SHP77 (cell line): Measurements from ENCODE around the gene INPP4B.

Experiments
- DNase-seq, 2 experiments: peaks; one replicate each; lab custom pipeline; 2025; lab: John Stamatoyannopoulos, UW

INPP4B gene

DNA sequence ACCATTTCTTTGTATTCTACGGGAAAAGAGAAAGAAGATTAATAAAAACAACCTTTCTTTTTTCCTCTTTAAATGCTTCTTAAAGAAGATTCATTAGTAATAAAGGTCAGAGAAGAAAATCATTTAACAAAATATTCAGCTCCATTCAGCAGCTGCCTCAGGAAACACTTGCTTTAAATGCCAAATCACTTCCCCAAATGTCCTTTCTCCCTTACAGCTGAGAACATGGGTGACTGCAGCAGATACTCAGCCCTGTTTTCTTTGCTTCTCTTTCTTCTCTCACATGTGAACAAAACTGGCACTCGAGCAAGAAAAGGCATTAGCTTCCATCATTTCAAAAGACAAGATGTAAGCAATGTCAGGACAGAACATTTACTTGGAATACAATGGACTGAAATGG lies 120.2 kb downstream of the INPP4B start:
- no peak for DNase-seq

DNA sequence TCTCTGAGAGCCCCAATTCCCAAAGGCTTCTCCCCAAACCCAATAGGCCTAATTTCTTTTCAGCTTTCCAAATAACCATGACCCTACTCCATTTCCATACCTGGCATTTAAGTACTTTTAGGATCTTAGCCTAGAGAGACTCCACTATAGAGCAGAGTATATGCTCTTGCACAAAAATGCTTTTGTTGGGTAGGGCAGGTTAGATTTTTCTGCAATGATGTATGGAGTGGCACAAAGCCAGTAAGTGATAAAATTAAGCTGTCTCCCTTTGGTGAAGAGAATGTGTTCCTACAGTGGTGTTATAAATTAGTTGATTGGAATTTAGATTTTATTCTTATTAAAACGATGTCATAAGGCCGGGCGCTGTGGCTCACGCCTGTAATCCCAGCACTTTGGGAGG lies 124.9 kb downstream of the INPP4B start:
- no peak for DNase-seq

DNA sequence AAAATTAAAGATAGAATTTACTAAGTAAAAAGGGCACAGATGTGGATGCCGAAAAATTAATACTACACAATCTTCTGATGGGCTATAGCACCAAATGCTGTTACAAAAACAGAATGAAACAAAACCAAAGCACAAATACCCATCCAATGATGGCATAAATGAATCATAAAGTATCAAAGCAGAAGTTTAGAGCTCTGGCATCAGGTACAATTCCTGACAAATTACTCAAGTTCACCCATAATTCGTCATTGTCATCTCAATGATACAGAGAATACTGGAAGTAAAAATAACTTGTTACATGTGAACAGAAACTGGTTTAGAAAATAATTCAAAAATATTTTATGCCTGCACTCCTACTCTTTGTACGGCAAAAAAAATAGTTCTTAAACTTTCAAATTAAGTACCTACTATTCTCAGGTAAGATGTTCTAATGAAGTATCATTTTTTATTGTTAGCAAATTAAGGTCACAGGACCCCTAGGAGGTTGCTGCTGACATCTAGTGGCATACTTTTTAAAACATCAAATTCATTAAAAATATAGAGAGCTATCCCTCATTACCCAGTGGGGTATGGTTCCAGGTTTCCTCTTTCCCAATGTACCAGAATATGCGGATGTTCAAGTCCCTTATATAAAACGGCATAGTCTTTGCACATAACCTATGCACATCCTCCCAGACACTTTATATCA lies 126.1 kb downstream of the INPP4B start:
- DNase-seq: no peak

DNA sequence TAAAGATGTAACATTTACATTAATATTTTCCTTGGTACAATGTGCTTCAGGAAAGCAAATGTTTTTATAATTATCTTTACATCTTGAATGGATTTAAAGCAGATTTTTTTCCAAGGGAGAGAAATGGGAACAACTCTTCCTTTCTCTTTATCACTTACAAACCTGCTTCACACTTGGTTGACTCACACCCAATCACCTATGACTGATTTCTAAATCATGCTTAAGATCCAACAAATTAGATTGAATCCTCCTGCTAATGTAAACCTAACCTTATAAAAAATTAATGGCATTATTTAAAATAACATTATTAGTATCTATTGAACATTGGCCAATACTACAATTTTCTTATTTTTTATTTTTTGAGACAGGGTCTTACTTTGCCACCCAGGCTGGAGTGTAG lies 127.1 kb downstream of the INPP4B start:
- DNase-seq: no peak

DNA sequence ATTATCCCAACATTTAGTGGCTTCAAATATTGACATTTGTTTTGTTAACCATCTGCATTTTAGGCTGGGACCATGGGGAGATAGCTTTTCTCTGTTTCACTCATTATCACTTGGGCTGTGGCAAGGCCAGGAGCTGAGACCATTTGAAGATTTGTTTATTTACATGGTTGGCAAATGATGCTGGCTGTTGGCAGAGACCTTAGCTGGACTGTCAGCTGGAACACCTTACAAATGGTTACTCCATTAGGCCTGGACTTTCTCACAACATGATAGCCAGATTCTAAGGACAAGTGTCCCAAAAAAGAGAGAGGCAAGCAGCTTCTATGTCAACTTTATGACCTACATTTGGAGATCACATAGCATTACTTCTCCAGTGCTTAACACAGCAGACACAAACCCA lies 130.4 kb downstream of the INPP4B start:
- no peak for DNase-seq

DNA sequence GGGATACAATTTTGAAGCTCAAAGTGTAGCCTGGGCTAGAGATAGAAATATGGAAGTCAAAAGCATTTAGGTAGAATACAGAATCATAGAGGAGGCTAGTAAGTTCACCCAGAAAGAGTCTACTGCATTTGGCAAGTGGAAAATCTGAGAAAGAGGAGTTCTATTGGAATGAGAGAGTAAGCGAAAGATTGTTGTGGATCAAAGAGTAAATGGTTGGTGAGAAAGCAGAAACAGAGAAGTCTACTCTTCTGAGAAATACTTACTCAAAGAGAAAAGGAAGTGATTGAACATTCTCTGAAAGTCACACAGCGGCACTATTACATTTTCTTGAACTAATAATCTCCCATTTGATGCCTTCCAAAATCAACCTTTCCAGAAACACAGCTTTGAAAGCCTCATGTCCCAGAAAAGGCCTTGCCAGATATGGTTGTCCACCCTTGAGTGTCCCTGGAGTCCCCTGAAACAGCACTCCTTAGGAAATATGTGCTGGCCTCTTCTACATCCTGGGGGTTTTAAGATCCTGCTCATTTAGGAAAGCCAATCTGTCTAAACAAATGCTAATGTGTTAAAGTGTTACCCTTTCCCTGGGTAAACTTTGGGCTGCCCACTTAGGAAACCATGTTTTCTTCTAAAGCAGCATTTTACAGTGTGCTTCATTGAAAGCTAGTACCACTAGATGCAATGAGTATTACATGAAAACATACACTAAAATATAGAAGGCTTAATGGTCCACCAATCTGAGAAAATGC lies 132.6 kb downstream of the INPP4B start:
- no peak for DNase-seq

DNA sequence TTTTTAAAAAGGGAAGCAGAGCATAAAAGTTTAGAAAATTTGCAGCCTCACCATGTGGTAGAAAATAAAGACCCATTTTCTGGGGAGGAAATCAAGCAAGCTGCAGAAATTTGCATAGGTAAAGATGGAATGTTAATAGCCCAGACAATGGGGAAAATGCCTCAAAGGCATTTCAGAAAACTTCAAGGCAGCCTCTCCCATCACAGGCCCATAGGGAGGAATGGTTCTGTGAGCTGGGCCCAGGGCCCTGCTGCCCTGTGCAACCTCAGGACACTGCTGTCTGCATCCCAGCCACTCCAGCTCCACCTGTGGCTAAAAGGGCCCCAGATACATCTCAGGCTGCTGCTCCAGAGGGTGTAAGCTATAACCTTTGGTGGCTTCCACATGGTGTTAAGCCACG lies 137.9 kb downstream of the INPP4B start:
- DNase-seq: no peak

DNA sequence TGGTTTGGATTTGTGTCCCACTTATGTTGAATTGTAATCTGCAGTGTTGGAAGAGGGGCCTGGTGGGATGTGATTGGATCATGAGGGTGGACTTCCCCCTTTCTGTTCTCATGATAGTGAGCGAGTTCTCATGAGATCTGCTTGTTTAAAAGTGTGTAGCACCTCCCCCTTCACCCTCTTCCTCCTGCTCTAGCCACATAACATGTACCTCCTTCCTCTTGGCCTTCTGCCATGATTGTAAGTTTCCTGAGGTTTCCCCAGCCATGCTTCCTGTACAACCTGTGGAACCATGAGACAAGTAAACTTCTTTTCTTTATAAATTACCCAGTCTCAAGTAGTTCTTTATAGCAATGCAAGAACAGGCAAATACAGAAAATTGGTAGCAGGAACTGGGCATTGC lies 138.7 kb downstream of the INPP4B start:
- no peak for DNase-seq

DNA sequence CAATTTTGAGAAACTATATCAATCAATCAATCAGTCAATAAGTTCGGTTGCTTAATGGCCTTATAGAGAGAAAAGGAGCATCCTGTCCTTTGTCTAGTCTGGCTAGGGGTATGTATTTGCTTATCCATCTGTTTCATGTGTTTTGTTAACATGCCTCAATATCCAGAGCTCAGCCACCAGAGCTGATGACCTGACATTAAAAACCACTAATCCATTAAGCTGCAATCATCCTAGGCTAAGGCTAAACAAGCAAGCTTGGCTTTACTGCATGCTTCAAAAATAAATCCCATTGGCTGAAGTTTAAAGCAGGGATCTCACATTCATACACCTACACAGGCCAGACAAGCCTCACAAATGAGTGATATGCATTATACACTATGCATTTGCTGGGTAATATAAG lies 139.7 kb downstream of the INPP4B start:
- DNase-seq: no peak

DNA sequence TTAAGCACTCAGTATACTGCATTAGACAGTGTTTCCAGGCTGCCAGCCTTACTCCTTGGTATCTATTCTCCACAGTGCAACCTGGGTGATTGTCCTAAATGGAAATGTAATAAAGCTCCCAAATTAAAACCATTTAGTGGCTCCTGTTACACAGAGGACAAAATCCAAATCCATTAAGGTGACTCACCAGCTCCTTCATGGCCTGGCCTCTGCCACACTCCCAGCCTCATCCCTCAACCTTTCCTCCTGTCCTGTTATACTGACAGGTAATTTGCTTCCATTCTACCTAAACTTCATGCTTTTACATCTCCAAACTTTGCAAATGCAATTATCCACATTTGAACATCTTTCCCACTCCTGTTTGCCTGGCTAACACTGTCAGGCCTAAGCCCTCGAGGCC lies 140.3 kb downstream of the INPP4B start:
- no peak for DNase-seq

DNA sequence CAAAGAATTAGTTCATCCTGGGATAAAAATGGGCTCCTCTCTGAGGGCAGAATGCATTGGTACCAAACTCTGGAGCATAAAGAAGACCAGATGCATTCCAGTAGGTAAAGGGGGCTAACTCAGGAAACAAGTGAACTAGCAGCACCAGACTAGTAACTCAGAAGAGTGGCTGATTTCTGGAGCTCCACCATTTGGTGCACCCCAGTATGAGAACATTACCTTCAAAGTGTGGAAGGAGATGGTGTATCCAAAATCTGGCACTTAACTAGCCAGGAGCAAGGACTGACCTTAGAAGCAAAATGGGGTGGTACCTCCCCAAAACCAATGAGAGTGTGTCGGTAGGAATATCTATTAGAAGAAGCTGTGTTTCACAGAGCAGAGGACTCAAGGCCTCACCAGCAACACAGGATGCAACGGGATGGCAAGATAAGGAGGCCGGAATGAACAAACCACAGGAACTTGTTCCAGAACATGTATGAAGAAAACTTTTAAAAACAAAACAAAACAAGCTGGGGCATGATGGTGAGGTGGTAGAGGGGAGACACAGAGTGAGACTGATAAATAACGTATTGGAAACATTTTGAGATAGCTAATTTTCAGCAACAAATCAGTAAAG lies 142.3 kb downstream of the INPP4B start:
- no peak for DNase-seq

DNA sequence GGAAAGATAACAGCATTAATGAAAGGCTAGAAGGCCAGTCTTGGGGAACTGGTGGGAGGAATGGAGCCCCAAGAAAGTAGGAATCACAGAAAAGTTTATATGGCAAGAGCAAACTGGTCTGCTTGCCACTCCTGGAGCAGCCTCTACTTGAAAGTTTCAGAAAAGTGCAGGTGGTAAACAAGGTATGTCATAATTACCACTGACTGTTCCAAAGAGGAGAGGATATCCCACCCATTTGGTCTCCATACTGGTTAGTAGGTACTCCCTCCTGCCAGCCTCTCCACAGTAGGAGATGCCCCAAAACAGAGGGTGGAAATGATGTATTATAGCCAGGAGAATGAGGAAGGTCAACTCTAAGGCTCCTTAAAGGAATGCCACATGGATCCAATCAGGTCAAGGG lies 145.1 kb downstream of the INPP4B start:
- DNase-seq: no peak

DNA sequence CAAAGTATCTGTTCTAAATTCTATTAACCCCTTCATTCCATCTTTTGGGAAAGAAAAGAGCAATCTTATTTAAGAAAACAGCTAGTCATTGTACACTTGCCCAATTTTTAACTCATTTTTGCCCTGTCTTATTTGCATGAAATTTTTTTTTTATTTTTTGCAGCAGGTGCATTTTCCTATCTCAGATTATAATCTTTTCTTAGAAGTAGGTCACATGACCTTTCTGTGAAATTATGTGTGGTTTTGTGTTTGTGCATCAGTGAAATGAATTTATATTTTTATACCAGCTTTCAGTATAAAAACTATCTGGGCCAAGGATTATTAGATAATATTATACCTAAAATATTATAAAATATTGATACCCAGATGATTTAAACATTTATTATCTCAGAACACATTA lies 145.6 kb downstream of the INPP4B start:
- no peak for DNase-seq

DNA sequence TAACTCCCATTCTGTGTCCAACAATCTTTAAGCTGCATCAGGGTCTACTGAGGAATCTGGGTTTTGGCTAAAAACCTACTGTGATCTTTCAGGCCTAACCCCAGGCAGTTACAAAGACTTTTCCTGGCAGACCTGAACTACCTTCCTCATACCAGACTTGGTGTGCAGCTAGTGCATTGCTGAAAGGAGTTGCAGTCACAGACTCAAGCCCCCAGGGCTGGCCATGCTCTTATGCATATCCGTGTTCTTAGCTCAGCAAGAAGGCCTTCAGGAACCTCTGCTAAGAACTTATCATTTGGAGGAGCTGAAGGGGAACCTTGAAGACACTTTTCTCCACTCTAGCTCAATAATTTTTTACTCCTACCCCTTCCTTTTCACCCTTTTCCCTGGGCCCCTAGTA lies 147.5 kb downstream of the INPP4B start:
- no peak for DNase-seq

DNA sequence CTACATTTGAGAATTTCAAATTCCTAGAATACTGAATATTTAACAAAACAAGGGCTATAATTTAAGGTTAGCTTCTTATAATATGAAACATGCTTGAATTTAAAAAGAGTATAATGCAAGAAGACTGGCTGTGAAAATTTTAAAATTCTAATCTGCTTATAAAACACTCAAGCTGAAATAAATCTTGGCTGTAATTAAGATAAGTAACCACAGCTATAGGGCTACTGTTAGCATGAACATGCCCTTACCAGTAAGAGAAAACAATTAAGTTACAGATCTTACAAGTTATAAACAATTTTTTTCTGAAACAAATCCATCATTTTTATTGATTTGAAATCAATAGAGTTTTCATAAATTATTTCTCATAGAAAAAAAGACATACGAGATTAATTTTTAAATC lies 148.2 kb downstream of the INPP4B start:
- no peak for DNase-seq

DNA sequence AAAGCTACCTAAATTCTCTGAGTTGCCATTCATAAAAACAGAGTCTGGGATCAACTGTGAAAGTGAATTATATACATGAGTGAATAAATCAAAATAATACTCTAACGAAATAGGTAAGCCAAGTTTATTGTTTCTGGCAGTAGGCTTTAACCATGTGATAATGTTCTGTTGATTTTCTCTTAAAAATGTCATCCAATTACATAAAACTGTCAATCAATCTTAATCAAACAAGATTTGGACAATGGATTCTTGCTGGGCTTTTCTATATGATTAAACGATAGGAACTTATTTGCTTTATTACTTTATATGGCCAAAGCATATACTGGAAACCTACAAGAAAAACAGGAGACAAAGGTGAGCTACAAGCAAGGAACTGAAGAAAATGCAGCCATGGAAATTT lies 148.8 kb downstream of the INPP4B start:
- DNase-seq: no peak

DNA sequence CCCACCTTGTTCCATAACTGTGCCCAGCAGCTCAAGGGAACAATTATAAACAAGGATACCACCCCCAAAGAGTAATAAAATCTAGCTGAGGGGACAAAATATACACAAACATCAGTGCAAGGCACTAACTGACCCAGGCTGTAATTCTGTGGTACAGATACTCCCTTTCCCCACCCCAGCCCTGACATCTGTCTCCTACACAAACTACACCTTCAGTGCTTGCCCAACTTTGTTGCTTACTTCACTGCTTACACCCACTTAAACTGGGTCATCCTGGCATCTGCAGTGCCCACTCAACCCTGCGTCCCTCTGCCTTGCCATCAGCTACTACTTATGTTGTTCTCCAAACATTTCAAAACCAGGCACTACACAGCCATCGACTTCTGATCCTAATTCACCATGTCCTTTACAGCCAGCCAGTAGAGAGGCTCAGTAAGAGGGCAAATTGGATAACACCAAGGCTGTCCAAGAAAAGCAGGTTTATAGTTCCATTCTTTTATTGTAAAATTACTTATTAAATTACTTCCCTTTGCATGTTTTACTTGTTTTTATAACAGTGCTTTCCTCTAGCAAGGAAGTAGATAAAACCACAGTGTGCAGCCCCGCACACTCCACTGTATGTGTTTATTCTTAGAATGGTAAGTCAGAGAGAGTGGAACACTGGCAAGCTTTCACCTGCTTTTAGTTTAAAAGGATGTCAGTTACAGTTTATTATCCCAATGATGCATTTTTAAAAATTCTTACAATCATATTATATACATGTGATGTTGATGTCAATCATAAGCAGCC lies 149.6 kb downstream of the INPP4B start:
- no peak for DNase-seq

DNA sequence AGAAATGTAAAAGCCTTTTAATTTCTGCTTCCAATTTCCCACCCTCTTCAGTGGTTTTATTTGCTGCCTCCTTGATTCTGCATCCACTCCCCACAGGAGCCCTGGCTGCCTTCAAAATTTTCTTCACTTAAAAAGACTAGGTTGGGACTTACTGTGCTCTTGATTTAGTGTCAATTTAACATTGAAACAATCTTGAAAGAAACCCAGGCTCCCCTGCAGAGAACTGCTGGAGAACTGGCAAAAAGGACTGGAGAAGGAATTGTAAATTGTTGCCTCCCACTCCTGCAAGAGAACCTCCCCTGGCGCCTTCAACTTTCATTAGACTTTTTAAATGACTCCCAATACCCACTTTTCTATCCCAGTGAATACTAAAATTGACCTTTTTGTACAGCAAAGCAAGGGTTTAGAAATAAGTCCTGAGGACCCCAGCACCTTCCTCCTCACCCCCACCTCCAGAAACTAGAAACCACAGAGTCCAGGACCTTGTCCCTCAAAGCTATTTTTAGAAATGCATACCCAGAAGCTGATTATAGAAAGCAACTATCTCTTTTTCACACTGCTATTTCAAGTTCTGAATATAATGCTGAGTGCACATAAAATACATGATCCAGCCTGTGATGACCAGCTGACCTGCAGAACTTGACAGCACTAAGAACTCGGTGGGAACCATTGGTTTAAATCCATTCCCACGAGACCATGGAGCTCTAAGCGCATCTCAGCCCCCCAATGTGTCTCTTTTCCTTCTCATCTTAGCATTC lies 155.5 kb downstream of the INPP4B start:
- no peak for DNase-seq

DNA sequence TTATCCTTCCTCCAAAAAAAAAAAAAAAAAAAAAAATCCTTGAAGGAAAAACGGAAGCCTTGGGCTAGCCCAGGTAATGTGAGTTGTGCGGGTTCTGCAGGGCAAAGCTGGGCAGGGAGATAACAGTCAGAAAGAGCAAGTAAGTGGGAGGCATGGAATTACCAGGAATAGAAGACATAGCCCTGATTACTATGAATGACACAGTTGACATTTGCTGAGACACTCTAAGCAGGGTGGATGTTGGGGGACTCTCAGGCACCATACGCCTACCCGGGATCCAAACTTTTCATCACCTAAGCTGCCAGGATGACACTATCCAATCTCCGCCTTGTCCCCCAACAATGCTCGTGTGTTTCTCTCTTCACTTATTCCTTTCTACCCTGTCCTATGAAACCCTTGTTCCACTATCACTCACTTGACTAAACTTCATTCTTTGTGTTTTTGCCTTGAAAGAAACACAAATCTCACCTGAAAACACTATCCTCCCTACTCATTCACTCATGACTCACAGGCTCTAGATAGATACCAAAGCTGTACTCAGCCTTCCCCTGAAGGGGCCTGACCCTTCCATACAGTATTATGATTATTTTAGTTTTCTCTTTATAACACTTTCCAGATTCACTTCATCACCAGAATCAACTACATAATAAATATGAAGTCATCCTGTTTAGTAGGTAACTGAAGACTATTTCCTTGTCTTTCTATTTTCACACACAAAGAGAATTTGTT lies 158.4 kb downstream of the INPP4B start:
- no peak for DNase-seq

DNA sequence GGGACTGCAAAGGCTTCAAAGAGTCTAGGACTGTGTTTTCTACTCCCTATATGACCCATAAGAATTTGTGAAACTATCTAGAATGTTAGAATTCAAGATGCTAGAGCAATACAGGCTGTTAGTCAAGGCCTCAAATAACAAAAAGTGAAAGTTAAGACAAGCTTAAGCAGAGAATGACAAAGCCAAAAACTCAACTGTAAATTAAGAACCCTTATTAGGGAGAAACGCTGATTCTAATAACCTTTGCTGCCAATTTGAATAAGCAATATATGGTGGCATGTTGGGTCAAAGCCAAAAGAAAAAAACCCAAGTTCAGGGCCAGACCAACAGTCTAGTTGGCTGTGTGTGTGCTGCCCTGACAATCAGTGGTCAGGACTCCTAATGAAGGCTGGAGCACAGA lies 160.0 kb downstream of the INPP4B start:
- no peak for DNase-seq

DNA sequence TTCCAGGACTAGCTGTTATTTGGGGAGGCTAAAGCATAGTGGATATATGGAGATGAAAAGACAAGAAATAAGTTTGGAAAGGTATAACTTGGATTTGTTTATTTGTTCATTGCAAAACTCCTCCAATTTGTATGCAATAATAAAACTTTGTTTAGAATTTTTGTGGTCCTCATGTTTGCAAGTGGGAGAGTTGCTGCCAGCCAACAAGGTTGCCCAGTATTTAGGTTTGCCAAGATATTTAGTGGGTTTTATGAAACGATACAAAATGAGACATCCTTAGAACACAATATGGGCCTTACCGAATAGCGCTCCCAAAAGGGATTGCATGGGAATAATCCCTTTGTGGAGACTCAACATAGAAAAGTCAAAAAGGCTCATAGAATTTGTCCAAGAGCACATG lies 162.1 kb downstream of the INPP4B start:
- DNase-seq: no peak
